Osteoblast (primary cell): ENCODE measurements around the gene EHD2. TPM values are rescaled to one million over a fixed set of nuclear protein-coding genes. Genes with fewer than 3 reads are reported as not detected.

Experiments used
- DNase-seq: peaks from one replicate; pipeline ENCODE4 v3.0.0; 2011; ENCODE audit warnings: low spot score, mixed read lengths; ENCODE audit not compliant: insufficient read length; ENCODE audit errors: missing footprints
- H2AFZ ChIP-seq: 2 replicates; pipeline ENCODE4 v1.6.0; 2011; ENCODE audit warnings: mild to moderate bottlenecking, low read length
- H3K27ac ChIP-seq: 2 replicates; pipeline ENCODE4 v1.5.1; 2011; ENCODE audit warnings: mild to moderate bottlenecking, low read depth, low read length, moderate library complexity
- H3K27me3 ChIP-seq: 2 replicates; pipeline ENCODE4 v1.6.0; 2012; ENCODE audit warnings: mild to moderate bottlenecking, control low read depth, inconsistent platforms, low read length, moderate library complexity; ENCODE audit not compliant: insufficient read depth
- H3K36me3 ChIP-seq: 2 replicates; pipeline ENCODE4 v1.5.1; 2011; ENCODE audit warnings: mild to moderate bottlenecking, low read length, control low read depth, moderate library complexity; ENCODE audit not compliant: insufficient read depth
- H3K4me1 ChIP-seq: 2 replicates; pipeline ENCODE4 v1.5.1; 2011; ENCODE audit warnings: mild to moderate bottlenecking, low read length, control low read depth, moderate library complexity; ENCODE audit not compliant: insufficient read depth
- H3K4me2 ChIP-seq: 2 replicates; pipeline ENCODE4 v1.6.0; 2011; ENCODE audit warnings: mild to moderate bottlenecking, low read length; ENCODE audit not compliant: insufficient read depth
- H3K4me3 ChIP-seq: fragments of 200-600 bp; sonication (generic); 3 replicates; pipeline ENCODE4 v1.5.1; 2012; ENCODE audit warnings: mild to moderate bottlenecking, low read length, inconsistent platforms; ENCODE audit not compliant: insufficient read depth
- H3K79me2 ChIP-seq: 2 replicates; pipeline ENCODE4 v1.6.0; 2012; ENCODE audit warnings: mild to moderate bottlenecking, low read length, control low read depth, inconsistent platforms; ENCODE audit not compliant: insufficient read depth
- H3K9me3 ChIP-seq: 2 replicates; pipeline ENCODE4 v1.5.1; 2011; ENCODE audit warnings: low read depth, low read length, control low read depth
- H4K20me1 ChIP-seq: 2 replicates; pipeline ENCODE4 v1.6.0; 2012; ENCODE audit warnings: mild to moderate bottlenecking, low read length, control low read depth; ENCODE audit not compliant: insufficient read depth
- total RNA-seq: library from RNA; depleted of rRNA; stranded (reverse); fragments of >200 nt; gene quantifications from 2 replicates; pipeline ENCODE4 v1.2.3, GENCODE V29; 2012
- TF ChIP-seq, protein P1 (sequence below): IDR thresholded peaks from 2 replicates; pipeline ENCODE4 v1.5.1; 2011; ENCODE audit warnings: mild to moderate bottlenecking, low read depth, low read length, moderate library complexity; ENCODE audit errors: extremely low read depth

The EHD2 gene
- total RNA-seq, 1 donor: 144 TPM

DNA sequence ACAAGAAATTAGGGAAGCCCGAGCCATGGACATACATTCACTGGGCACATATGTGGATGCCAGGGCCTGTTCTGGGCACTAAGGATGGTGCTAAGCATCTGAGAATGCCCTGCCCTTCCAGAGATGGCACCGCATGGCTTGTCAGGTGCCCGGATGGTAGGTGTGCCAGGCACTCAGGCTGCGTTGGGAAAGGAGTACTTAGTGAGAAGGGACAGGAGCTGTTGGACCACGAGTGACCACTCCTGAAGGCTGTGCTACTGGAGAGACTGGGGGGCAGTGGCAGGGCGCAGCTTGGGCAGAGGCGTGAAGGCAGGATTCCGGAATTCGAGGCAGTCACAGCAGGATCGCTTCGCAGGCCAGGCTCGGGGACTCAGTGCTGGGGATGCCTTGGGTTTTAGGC is 38.0 kb upstream of the EHD2 start:
- no peaks in the 10 kb centered on the region for H3K27me3 ChIP-seq
- H3K4me3 ChIP-seq: no peak overlapping the region
- no peaks in the 10 kb centered on the region for H3K9me3 ChIP-seq
- H3K27ac ChIP-seq: no peak overlapping the region
- no peak overlapping the region for H3K4me2 ChIP-seq
- TF ChIP-seq, protein P1, sequence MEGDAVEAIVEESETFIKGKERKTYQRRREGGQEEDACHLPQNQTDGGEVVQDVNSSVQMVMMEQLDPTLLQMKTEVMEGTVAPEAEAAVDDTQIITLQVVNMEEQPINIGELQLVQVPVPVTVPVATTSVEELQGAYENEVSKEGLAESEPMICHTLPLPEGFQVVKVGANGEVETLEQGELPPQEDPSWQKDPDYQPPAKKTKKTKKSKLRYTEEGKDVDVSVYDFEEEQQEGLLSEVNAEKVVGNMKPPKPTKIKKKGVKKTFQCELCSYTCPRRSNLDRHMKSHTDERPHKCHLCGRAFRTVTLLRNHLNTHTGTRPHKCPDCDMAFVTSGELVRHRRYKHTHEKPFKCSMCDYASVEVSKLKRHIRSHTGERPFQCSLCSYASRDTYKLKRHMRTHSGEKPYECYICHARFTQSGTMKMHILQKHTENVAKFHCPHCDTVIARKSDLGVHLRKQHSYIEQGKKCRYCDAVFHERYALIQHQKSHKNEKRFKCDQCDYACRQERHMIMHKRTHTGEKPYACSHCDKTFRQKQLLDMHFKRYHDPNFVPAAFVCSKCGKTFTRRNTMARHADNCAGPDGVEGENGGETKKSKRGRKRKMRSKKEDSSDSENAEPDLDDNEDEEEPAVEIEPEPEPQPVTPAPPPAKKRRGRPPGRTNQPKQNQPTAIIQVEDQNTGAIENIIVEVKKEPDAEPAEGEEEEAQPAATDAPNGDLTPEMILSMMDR: no peak
- H2AFZ ChIP-seq: no peak overlapping the region
- peaks cover 16% of the 10 kb centered on the region for H4K20me1 ChIP-seq
- H3K4me1 ChIP-seq: no peaks in the 10 kb centered on the region
- H3K79me2 ChIP-seq: peaks cover 21% of the 10 kb centered on the region
- peaks cover 33% of the 10 kb centered on the region for H3K36me3 ChIP-seq
- peak; percentile 72 for DNase-seq

DNA sequence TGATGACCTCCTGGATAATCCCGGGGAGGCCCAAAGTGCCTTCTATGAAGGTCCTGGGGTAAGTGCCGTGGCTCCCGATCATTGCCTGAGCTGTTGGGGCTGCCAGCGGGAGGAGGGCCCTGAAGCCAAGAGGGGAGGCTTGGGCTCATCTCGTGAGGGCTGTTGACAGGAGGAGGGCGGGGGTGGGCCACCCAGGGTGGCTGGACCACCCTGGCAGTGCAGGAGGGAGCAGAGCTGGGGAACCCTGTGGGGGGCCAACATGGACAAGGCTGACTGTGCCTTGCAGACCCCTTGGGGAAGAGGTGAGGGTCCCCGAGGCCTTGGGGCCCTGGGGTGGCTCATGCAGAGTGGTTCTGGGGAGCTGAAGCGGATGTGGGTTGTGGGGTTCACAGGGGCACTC is 37.4 kb upstream of the EHD2 start:
- TF ChIP-seq, protein P1: no peak
- peaks cover 33% of the 10 kb centered on the region for H3K36me3 ChIP-seq
- DNase-seq: peak; percentile 46
- H3K27ac ChIP-seq: no peak overlapping the region
- no peak overlapping the region for H2AFZ ChIP-seq
- H3K4me3 ChIP-seq: no peak overlapping the region
- H4K20me1 ChIP-seq: peaks cover 10% of the 10 kb centered on the region
- H3K4me2 ChIP-seq: no peak overlapping the region
- H3K27me3 ChIP-seq: no peaks in the 10 kb centered on the region
- peaks cover 15% of the 10 kb centered on the region for H3K79me2 ChIP-seq
- no peaks in the 10 kb centered on the region for H3K4me1 ChIP-seq
- H3K9me3 ChIP-seq: no peaks in the 10 kb centered on the region

DNA sequence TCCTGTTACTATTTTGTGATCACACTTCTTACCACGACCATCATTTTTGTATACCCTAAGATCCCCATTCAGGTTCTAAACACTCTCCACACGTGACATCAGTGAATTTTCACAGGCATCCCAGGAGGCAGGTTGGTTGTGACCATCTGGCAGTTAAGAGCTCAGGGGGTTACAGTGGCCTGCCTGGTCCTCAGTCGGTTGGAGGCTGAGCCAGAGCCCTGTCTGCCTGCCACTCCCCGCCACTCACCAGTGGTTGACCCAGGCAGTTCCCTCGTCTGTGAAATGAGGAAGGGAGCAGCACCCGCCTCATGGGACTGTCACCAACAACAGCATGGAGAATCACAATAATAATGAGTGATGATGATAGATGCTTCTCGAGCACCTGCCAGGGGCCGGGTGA is 36.4 kb upstream of the EHD2 start:
- Histone ChIP-seq H3K9me3 (no peaks in the 10 kb centered on the region), H3K4me1 (no peaks in the 10 kb centered on the region), H3K27me3 (no peaks in the 10 kb centered on the region), H3K4me2 (no peak overlapping the region), H3K79me2 (peaks cover 5% of the 10 kb centered on the region), H3K36me3 (peaks cover 40% of the 10 kb centered on the region), H4K20me1 (peaks cover 7% of the 10 kb centered on the region), H2AFZ (no peak overlapping the region), H3K27ac (no peak overlapping the region), H3K4me3 (no peak overlapping the region)
- TF ChIP-seq, protein P1: no peak
- no peak for DNase-seq

DNA sequence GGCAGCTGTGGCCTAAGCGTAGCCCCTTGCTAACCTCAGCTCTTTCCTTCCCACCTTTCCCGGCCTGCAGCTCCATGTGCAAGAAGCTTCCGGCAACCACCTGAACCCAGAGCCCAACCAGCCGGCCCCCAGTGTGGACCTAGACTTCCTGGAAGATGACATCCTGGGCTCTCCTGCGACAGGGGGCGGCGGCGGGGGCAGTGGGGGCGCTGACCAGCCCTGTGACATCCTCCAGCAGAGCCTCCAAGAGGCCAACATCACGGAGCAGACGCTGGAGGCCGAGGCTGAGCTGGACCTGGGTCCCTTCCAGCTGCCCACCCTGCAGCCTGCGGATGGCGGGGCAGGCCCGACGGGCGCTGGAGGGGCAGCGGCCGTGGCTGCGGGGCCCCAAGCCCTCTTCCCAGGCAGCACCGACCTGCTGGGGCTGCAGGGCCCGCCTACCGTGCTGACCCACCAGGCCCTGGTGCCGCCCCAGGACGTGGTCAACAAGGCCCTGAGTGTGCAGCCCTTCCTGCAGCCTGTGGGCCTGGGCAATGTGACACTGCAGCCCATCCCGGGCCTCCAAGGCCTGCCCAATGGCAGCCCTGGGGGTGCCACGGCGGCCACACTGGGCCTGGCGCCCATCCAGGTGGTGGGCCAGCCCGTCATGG is 33.8 kb upstream of the EHD2 start:
- Histone ChIP-seq H2AFZ (no peak overlapping the region), H3K27me3 (no peaks in the 10 kb centered on the region), H3K79me2 (no peaks in the 10 kb centered on the region), H3K4me2 (no peak overlapping the region), H3K4me1 (no peaks in the 10 kb centered on the region), H4K20me1 (peaks cover 5% of the 10 kb centered on the region), H3K9me3 (no peaks in the 10 kb centered on the region), H3K27ac (no peak overlapping the region), H3K36me3 (peaks cover 31% of the 10 kb centered on the region), H3K4me3 (no peak overlapping the region)
- peak; percentile 83 for DNase-seq
- TF ChIP-seq, protein P1: no peak
